Stimulated activated CD8-positive, alpha-beta memory T cell treated with anti-CD3 and anti-CD28 coated beads, Interleukin-2, amount 100 ng/mL, for 48 hours (primary cell): Measurements from ENCODE around the gene SLC35F3.
"Not testable (repeated sequence)": the region's sequence is repeated elsewhere in the genome, so short reads cannot be mapped to it uniquely, and the experiment has no call there.

Source experiments
- DNase-seq, 2 donors: peaks; one replicate each; pipeline ENCODE4 v3.0.0-alpha.2; 2020; ENCODE audit warnings: low read depth in 2 of 2

SLC35F3 gene

GRCh38 chr1:234289538-234290305 is 385.2 kb downstream of the SLC35F3 start:
- DNase-seq: no peak

- DNase-seq: no peak
Measured at GRCh38 chr1:234292011-234292410, 387.5 kb downstream of the SLC35F3 start.

DNA sequence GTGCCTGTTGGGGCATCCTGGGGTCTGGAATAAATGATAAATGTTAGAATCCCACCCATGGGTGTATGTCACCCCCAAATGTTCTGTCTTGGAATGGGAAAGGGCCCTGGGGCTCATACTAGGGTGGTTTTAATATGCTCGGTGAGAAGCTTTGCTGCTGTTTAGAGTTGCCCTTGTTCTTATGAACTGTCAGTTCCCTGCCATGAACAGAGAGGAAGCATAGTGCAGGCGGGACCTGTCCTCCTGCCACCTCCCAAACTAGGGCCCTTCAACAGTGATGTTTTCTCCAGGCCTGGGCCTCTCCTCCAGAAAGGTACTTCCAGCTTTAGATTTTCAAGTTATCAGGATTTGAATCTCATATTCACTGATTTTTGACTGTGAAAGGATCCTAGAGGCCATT is 388.1 kb downstream of the SLC35F3 start:
- no peak for DNase-seq

DNA sequence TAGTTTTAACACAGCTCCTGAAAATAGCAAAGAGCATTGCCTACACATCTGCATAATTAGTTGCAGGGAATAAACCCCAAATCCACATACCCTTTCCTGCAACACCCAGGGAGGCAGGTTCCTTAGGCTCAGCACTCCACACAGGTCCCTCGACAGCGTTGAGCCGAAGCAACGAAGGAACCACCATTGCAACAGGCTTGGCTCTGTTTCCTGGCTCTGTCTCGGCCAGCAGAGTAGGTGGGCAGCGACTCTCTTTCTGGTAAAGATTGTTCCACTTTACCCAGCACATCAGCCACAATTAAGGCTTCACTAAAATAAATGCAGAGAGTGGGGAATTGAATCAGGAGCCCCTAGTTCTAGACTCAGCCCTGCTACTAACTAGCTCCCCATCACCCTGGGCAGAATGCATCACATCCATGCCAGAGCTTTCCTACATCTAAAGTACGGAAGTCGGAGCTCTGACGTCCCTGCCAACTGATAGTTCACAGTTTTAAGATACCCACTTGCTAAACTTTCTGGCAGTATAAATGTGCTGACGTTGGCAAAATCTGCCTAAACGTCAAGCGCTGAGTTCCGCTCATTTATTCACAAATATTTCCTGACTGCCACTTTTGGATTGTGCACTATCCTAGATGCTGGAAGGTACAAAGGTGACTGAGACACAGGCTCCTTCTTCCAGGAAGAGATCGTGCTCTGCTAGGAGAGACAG is 389.8 kb downstream of the SLC35F3 start:
- DNase-seq: no peak

GRCh38 chr1:234295068-234295467 is 390.6 kb downstream of the SLC35F3 start:
- no peak for DNase-seq

GRCh38 chr1:234295626-234296025 is 391.1 kb downstream of the SLC35F3 start:
- DNase-seq: no peak

DNA sequence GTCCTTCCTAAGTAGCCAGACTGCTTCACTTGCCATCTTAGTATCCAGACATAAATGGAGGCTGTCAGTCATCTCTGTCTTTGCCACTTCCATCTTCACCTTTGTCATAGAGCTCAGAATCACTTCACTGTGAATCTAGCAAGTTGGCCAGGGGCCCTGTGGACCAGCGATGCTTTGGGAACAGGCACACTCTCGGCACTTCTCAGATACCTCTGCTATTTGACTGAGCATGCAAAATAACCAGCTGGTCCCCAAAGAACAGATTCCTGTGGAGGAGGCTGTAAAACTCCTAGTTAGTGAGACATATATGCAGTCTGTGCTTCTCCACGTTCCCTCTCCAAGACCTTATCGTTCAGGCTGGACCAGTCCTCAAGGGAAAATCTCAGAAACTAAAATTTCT is 392.0 kb downstream of the SLC35F3 start:
- no peak for DNase-seq

- no peak for DNase-seq
Measured at GRCh38 chr1:234297668-234298067, 393.2 kb downstream of the SLC35F3 start.

DNA sequence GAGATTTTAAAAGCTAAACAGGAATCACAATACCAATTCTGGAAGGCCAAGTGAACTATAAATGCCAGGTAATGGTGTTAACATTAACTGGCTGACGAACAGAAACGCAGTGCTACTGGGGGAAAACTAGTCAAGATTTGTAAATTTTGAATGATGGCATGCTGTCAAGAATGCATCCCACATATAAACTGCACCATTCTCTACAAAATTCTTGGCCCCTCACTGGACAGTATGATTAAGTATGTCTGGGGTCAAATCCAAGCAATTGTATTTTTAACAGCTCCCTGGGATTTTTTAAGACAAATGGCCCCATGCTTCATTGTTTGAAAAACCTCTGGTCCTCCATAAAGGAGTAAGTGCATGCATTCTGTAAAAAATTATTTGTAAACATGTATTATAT is 395.6 kb downstream of the SLC35F3 start:
- no peak for DNase-seq

- not testable (repeated sequence) for DNase-seq
Measured at GRCh38 chr1:234301663-234302062, 397.2 kb downstream of the SLC35F3 start.

DNA sequence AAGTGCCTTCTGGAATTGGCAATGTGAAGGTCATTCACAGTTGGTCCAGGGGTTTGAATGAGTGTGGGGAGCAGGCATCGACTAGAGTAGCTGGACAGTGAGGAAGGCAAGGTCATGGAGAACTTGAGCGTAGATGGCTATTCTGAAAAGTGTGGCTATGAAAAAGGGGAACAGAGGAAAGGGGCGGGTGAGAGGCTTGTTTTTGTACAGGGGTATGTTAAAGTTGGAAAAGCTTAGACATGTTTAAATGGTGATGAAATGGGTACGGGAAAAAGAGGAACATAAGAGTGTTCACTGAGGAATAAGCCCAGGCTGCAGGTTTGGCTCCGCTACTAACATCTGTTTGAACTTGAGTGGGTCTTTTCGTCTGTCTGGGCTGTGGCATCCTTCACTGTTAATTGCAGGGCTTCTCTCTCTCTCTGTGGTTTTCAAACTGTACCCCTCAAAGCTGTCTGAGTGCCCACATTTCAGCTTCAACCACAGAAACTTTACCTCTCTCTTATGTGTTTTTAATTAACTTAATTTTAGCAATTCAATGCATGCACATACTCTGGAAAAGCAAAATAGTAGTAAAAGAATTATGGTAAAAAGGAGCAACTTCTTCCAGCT is 398.0 kb downstream of the SLC35F3 start:
- no peak for DNase-seq

- DNase-seq: no peak
Measured at GRCh38 chr1:234303231-234303630, 398.8 kb downstream of the SLC35F3 start.

DNA sequence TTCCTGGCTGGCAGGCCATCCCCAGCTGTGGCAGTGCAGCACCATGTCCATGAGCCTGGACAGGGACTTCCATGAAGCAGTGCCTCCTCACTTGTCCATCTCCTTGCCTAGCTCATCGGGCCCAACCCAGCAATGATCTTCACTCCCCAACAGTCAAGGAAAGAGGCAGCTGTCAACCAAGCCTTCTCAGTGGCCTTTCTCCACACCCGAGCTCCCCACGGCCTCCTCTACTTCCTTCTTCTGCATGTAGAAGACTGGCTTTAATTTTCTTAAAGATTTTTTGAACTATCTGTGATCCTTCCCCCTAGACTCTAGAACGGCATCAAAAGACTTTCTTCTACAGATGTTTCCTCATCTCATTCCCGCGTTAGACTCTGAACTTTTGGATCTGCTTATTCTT is 403.2 kb downstream of the SLC35F3 start:
- no peak for DNase-seq

DNA sequence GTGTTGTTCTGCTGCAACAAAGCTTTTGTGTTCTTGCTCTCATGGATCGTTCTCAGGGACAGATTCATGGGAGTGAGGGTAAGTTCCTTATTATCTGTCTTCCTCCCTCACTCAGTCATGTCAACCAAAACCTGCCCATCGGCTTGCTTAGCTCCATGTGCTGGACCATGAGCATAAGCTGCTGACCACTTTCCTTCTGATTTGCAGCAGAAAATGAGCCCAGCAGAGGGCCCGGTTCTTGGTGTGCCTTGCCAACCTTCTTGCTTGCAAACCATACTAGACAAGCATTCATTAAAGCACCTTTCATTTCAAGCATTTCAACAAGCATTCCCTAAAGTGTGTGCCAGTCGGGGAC is 404.7 kb downstream of the SLC35F3 start:
- DNase-seq: no peak

GRCh38 chr1:234309598-234310459 is 405.4 kb downstream of the SLC35F3 start:
- peak; percentile 29 to 55 for DNase-seq

GRCh38 chr1:234310460-234310817 is 406.0 kb downstream of the SLC35F3 start:
- DNase-seq: no peak

GRCh38 chr1:234311414-234311813 is 406.9 kb downstream of the SLC35F3 start:
- no peak for DNase-seq

- no peak for DNase-seq
Measured at GRCh38 chr1:234313171-234313570, 408.7 kb downstream of the SLC35F3 start.

DNA sequence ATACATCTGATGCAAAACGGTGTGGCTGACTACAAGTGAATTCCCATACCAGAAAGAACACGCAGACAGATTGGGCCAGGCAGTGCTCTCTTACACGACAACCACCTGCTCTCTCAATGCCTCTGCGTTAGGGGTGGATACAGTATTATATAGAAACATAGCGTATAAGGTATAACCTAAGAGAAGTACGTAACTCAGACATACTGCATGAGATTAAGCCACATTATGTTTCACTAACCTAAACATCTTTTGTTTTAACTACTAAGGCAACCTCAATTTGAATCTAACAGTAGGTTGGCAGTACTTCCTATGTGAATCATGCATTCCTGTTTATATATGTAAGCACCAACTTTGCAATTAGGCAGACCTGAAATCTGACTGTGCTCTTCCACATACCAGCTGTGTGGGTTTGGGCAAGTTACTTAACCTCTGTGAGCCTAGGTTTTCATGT is 410.6 kb downstream of the SLC35F3 start:
- DNase-seq: no peak

GRCh38 chr1:234315588-234315987 is 411.1 kb downstream of the SLC35F3 start:
- no peak for DNase-seq

DNA sequence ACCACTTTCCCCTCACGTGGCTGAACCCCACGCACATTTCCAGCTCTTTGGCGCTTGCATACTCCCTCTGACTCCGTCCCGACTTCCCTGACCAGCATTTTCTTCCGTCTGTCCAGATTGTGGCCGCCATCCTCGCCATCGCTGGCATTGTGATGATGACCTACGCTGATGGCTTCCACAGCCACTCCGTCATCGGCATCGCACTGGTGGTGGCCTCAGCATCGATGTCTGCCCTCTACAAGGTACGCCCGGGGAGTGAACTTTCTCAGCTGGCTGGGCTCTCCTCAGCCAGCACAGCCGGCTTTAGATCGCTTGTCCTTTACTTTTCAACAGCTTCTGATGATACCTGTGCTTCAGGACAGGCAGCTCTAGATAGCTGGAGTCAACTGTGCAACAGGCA is 412.0 kb downstream of the SLC35F3 start:
- DNase-seq: no peak

DNA sequence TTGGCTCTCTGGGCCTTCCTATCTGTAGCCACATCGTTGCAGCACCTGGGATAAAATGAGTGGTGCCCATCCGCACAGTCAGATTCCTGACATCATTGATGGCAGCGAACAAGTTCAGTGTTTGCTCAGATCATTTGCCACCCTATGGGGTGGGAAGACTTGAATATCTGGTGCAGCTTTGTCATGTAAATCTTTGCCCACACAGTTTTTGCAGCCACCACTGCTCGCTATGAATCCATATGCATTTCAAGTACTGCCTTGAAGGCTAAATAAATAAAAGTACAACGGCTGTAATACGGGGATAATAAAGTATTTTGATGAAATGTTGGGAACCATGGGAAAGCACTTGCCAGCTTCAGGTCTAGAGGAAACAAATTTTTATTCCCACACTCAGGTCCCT is 412.5 kb downstream of the SLC35F3 start:
- no peak for DNase-seq
